Neural cell (in vitro differentiated cells): ENCODE data around the gene OGN. TPM values are rescaled to one million over a fixed set of nuclear protein-coding genes. Genes with fewer than 3 reads are reported as not detected.

Source experiments
- H2AFZ ChIP-seq: fragments of 200-600, 300-800 bp; sonication (generic), shearing (Covaris generic); 2 replicates; pipeline ENCODE4 v1.6.0; 2014; ENCODE audit warnings: low read depth, mild to moderate bottlenecking, antibody characterized with exemption, low read length, moderate library complexity
- H3F3A ChIP-seq: fragments of 200-600 bp; shearing (Covaris generic); 2 replicates; pipeline ENCODE4 v1.6.1; 2016; ENCODE audit warnings: mild to moderate bottlenecking, moderate library complexity, mixed read lengths, antibody characterized with exemption, low read length; ENCODE audit not compliant: insufficient read depth, poor library complexity, severe bottlenecking
- H3K27ac ChIP-seq: fragments of 200-600, 300-800 bp; sonication (generic), shearing (Covaris generic); 2 replicates; pipeline ENCODE4 v1.5.1; 2014; ENCODE audit warnings: mild to moderate bottlenecking, low read length, moderate library complexity
- H3K27me3 ChIP-seq: fragments of 300-800, 200-600 bp; sonication (generic), shearing (Covaris generic); 2 replicates; pipeline ENCODE4 v1.6.0; 2014; ENCODE audit warnings: mild to moderate bottlenecking, low read depth, low read length, moderate library complexity; ENCODE audit not compliant: insufficient read depth
- H3K36me3 ChIP-seq: fragments of 300-800, 200-600 bp; sonication (generic), shearing (Covaris generic); 2 replicates; pipeline ENCODE4 v1.5.1; 2014; ENCODE audit warnings: mild to moderate bottlenecking, antibody characterized with exemption, low read length, moderate library complexity; ENCODE audit not compliant: insufficient read depth
- H3K4me2 ChIP-seq: fragments of 300-800, 200-600 bp; sonication (generic), shearing (Covaris generic); 2 replicates; pipeline ENCODE4 v1.6.0; 2014; ENCODE audit warnings: mild to moderate bottlenecking, low read length
- H3K4me3 ChIP-seq: fragments of 300-800, 200-600 bp; sonication (generic), shearing (Covaris generic); 2 replicates; pipeline ENCODE4 v1.5.1; 2014; ENCODE audit warnings: mild to moderate bottlenecking, low read length, moderate library complexity
- H3K79me2 ChIP-seq: fragments of 200-600 bp; shearing (Covaris generic); replicated peaks from 2 replicates; pipeline ENCODE4 v1.6.0; 2014; ENCODE audit warnings: mild to moderate bottlenecking, low read length, moderate library complexity; ENCODE audit not compliant: insufficient read depth
- H3K9ac ChIP-seq: fragments of 300-800, 200-600 bp; sonication (generic), shearing (Covaris generic); 2 replicates; pipeline ENCODE4 v1.6.1; 2016; ENCODE audit warnings: mild to moderate bottlenecking, low read length, mixed read lengths
- H3K9me2 ChIP-seq: fragments of 200-600 bp; shearing (Covaris generic); 2 replicates; pipeline ENCODE4 v1.6.1; 2016; ENCODE audit warnings: mild to moderate bottlenecking, low read length, mixed read lengths; ENCODE audit not compliant: insufficient read depth
- H3K9me3 ChIP-seq: fragments of 200-600, 300-800 bp; sonication (generic), shearing (Covaris generic); 2 replicates; pipeline ENCODE4 v1.6.1; 2016; ENCODE audit warnings: mild to moderate bottlenecking, mixed run types, low read length, moderate library complexity, mixed read lengths
- H4K20me1 ChIP-seq: fragments of 200-600 bp; shearing (Covaris generic); 2 replicates; pipeline ENCODE4 v1.6.1; 2016; ENCODE audit warnings: mild to moderate bottlenecking, mixed run types; ENCODE audit not compliant: insufficient read depth
- CTCF ChIP-seq: fragments of 450-650 bp; IDR thresholded peaks from 2 replicates; pipeline ENCODE4 v1.5.1; 2014; ENCODE audit warnings: antibody characterized with exemption, mild to moderate bottlenecking, moderate library complexity; ENCODE audit not compliant: poor library complexity, severe bottlenecking
- EP300 ChIP-seq: fragments of 450-650 bp; conservative IDR thresholded peaks from 2 replicates; pipeline ENCODE4 v1.6.1; 2014; ENCODE audit warnings: antibody characterized with exemption, mild to moderate bottlenecking, moderate library complexity; ENCODE audit not compliant: poor library complexity, severe bottlenecking
- EZH2 ChIP-seq: fragments of 200-600, 300-800 bp; shearing (Covaris generic), sonication (generic); IDR thresholded peaks from 2 replicates; pipeline ENCODE4 v1.6.1; 2014; ENCODE audit warnings: antibody characterized with exemption, low read length, borderline replicate concordance, mild to moderate bottlenecking; ENCODE audit not compliant: insufficient read depth, poor library complexity, severe bottlenecking
- MXI1 ChIP-seq: fragments of 450-650 bp; conservative IDR thresholded peaks from 2 replicates; pipeline ENCODE4 v1.6.1; 2014; ENCODE audit warnings: antibody characterized with exemption, mild to moderate bottlenecking; ENCODE audit not compliant: poor library complexity, severe bottlenecking
- POLR2AphosphoS5 ChIP-seq: IDR thresholded peaks from 2 replicates; pipeline ENCODE4 v1.6.1; 2012
- RAD21 ChIP-seq: fragments of 450-650 bp; conservative IDR thresholded peaks from 2 replicates; pipeline ENCODE4 v1.6.1; 2014; ENCODE audit warnings: antibody characterized with exemption, mild to moderate bottlenecking, moderate library complexity
- REST ChIP-seq: IDR thresholded peaks from 2 replicates; pipeline ENCODE4 v1.6.1; 2012; ENCODE audit warnings: borderline replicate concordance
- SMC3 ChIP-seq: fragments of 450-650 bp; conservative IDR thresholded peaks from 2 replicates; pipeline ENCODE4 v1.6.1; 2014; ENCODE audit warnings: antibody characterized with exemption, mild to moderate bottlenecking, moderate library complexity; ENCODE audit not compliant: poor library complexity
- TAF1 ChIP-seq: IDR thresholded peaks from 2 replicates; pipeline ENCODE4 v1.6.1; 2012; ENCODE audit warnings: low read depth
- polyA minus RNA-seq: library from RNA; depleted of rRNA, polyadenylated mRNA; stranded (reverse); fragments of >200 nt; gene quantifications from 2 replicates; pipeline ENCODE4 v1.2.3, GENCODE V29; 2014
- polyA plus RNA-seq: library from polyadenylated mRNA; depleted of rRNA; stranded (reverse); fragments of >200 nt; gene quantifications from 2 replicates; pipeline ENCODE4 v1.2.3, GENCODE V29; 2014

The OGN gene
- polyA plus RNA-seq (0.12 TPM in 1 of 2 replicates, not detected in the other), polyA minus RNA-seq (not detected in 2 replicates)

GRCh38 chr9:92404042-92404836 is at the start of gene OGN:
OGN (minus strand) TSS chr9:92404578; CDS start chr9:92403407, 1,171 bp downstream.
- Histone ChIP-seq H3K9ac (no peak within 1 kb of the TSS), H3K4me3 (no peak within 1 kb of the TSS), H3F3A (no peaks in the 10 kb centered on the region), H3K9me3 (no peaks in the 10 kb centered on the region), H4K20me1 (no peaks in the 10 kb centered on the region), H3K36me3 (no peaks in the 10 kb centered on the region), H3K79me2 (no peaks in the 10 kb centered on the region), H2AFZ (no peak within 1 kb of the TSS), H3K9me2 (no peaks in the 10 kb centered on the region), H3K27ac (no peak within 1 kb of the TSS), H3K4me2 (no peak within 1 kb of the TSS), H3K27me3 (no peaks in the 10 kb centered on the region)
- TF ChIP-seq RAD21 (no peak), POLR2AphosphoS5 (no peak), REST (no peak), MXI1 (no peak), EP300 (no peak), TAF1 (no peak), CTCF (no peak), EZH2 (no peak), SMC3 (no peak)

GRCh38 chr9:92446536-92446935 is 42.2 kb upstream of the OGN start:
- TF ChIP-seq POLR2AphosphoS5: no peak
- H3K27ac ChIP-seq: no peak overlapping the region
- no peak overlapping the region for H3K9ac ChIP-seq
- no peaks in the 10 kb centered on the region for H4K20me1 ChIP-seq
- no peaks in the 10 kb centered on the region for H3K36me3 ChIP-seq
- no peaks in the 10 kb centered on the region for H3F3A ChIP-seq
- no peaks in the 10 kb centered on the region for H3K79me2 ChIP-seq
- no peak overlapping the region for H2AFZ ChIP-seq
- H3K9me2 ChIP-seq: no peaks in the 10 kb centered on the region
- H3K4me3 ChIP-seq: no peak overlapping the region
- no peak overlapping the region for H3K4me2 ChIP-seq
- H3K9me3 ChIP-seq: no peaks in the 10 kb centered on the region
- H3K27me3 ChIP-seq: no peaks in the 10 kb centered on the region
